Liver (tissue), 9 donors: ENCODE results near the gene HDAC5. TPM values are rescaled to one million over a fixed set of nuclear protein-coding genes. Genes with fewer than 3 reads are reported as not detected.

Source experiments
- DNase-seq: peaks from one replicate; pipeline ENCODE4 v3.0.0-alpha.2; 2017; ENCODE audit warnings: low spot score
- H3K27ac ChIP-seq, 2 donors: one replicate each; pipeline ENCODE4 v1.7.0; 2013; ENCODE audit warnings: inconsistent platforms in 2 of 2, low read length in 2 of 2, control low read depth in 1 of 2, low read depth in 1 of 2, mild to moderate bottlenecking in 1 of 2
- H3K27me3 ChIP-seq, 4 donors: one replicate each; pipeline versions ENCODE4 v1.6.1 to v1.7.0; 2013; ENCODE audit warnings: low read length in 3 of 4, inconsistent platforms in 1 of 4, mild to moderate bottlenecking in 1 of 4, moderate library complexity in 1 of 4; ENCODE audit not compliant: control insufficient read depth in 4 of 4, insufficient read depth in 4 of 4
- H3K36me3 ChIP-seq, 4 donors: one replicate each; pipeline versions ENCODE4 v1.6.1 to v1.7.0; 2013; ENCODE audit warnings: low read length in 3 of 4, mild to moderate bottlenecking in 3 of 4, low read depth in 1 of 4, moderate library complexity in 1 of 4; ENCODE audit not compliant: control insufficient read depth in 4 of 4, insufficient read depth in 3 of 4
- H3K4me1 ChIP-seq, 4 donors: one replicate each; pipeline versions ENCODE4 v1.6.1 to v1.7.0; 2013; ENCODE audit warnings: low read length in 3 of 4, mild to moderate bottlenecking in 3 of 4, moderate library complexity in 1 of 4; ENCODE audit not compliant: control insufficient read depth in 4 of 4, insufficient read depth in 4 of 4
- H3K4me3 ChIP-seq, 3 donors: one replicate each; pipeline versions ENCODE4 v1.6.1 to v1.7.0; 2013; ENCODE audit warnings: low read length in 3 of 3, control low read depth in 1 of 3, low read depth in 1 of 3, mild to moderate bottlenecking in 1 of 3
- H3K9ac ChIP-seq, 2 donors: one replicate each; pipeline ENCODE4 v1.7.0; 2013; ENCODE audit warnings: low read length in 2 of 2, mild to moderate bottlenecking in 2 of 2, moderate library complexity in 2 of 2, control low read depth in 1 of 2, low read depth in 1 of 2
- H3K9me3 ChIP-seq, 4 donors: one replicate each; pipeline versions ENCODE4 v1.6.1 to v1.7.0; 2013; ENCODE audit warnings: low read length in 3 of 4; ENCODE audit not compliant: control insufficient read depth in 4 of 4
- ATF3 ChIP-seq: IDR thresholded peaks from 2 replicates; pipeline ENCODE4 v1.6.1; 2016; ENCODE audit warnings: antibody characterized with exemption
- CTCF ChIP-seq: fragments of 150-350 bp; IDR thresholded peaks from 2 replicates; pipeline ENCODE4 v1.5.1; 2017; ENCODE audit warnings: improper control_type of control experiment, low read depth, low read length; ENCODE audit not compliant: missing input control
- FOXA1 ChIP-seq: IDR thresholded peaks from 2 replicates; pipeline ENCODE4 v1.6.1; 2016; ENCODE audit warnings: antibody characterized with exemption
- FOXA2 ChIP-seq: IDR thresholded peaks from 2 replicates; pipeline ENCODE4 v1.6.1; 2016; ENCODE audit warnings: antibody characterized with exemption
- HNF4G ChIP-seq: IDR thresholded peaks from 2 replicates; pipeline ENCODE4 v1.6.1; 2016; ENCODE audit warnings: antibody characterized with exemption
- JUND ChIP-seq, 2 donors: IDR thresholded peaks; 2 replicates each; pipeline ENCODE4 v1.6.1; 2016; ENCODE audit warnings: antibody characterized with exemption in 2 of 2
- MAX ChIP-seq: IDR thresholded peaks from 2 replicates; pipeline ENCODE4 v1.6.1; 2016; ENCODE audit warnings: antibody characterized with exemption
- NR2F2 ChIP-seq: IDR thresholded peaks from 2 replicates; pipeline ENCODE4 v1.6.1; 2016; ENCODE audit warnings: antibody characterized with exemption
- RAD21 ChIP-seq, 2 donors: IDR thresholded peaks; 2 replicates each; pipeline ENCODE4 v1.6.1; 2016; ENCODE audit warnings: antibody characterized with exemption in 2 of 2, mild to moderate bottlenecking in 2 of 2
- REST ChIP-seq: IDR thresholded peaks from 2 replicates; pipeline ENCODE4 v1.6.1; 2016; ENCODE audit warnings: antibody characterized with exemption, mild to moderate bottlenecking
- RXRA ChIP-seq, 2 donors: IDR thresholded peaks; 2 replicates each; pipeline ENCODE4 v1.6.1; 2017 to 2018; ENCODE audit warnings: antibody characterized with exemption in 2 of 2, mild to moderate bottlenecking in 1 of 2
- SP1 ChIP-seq: IDR thresholded peaks from 2 replicates; pipeline ENCODE4 v1.6.1; 2018; ENCODE audit warnings: antibody characterized with exemption, mild to moderate bottlenecking
- TAF1 ChIP-seq: conservative IDR thresholded peaks from 2 replicates; pipeline ENCODE4 v1.6.1; 2016; ENCODE audit warnings: antibody characterized with exemption, mild to moderate bottlenecking
- YY1 ChIP-seq: IDR thresholded peaks from 2 replicates; pipeline ENCODE4 v1.6.1; 2016; ENCODE audit warnings: antibody characterized with exemption, mild to moderate bottlenecking
- ZBTB33 ChIP-seq: IDR thresholded peaks from 2 replicates; pipeline ENCODE4 v1.6.1; 2016; ENCODE audit warnings: antibody characterized with exemption
- WGBS: extraction: QIAGEN DNeasy Blood & Tissue Kit; methylation state at CpG from one replicate; pipeline ENCODE4 v1.1.7; 2013; 5-methylcytosine and 5-hydroxymethylcytosine counted together
- polyA plus RNA-seq, 2 donors: library from polyadenylated mRNA; stranded (reverse) in 1 of 2; unstranded in 1 of 2; fragments of 200-250 nt in 1 of 2; fragments of >200 nt in 1 of 2; fragmentation: Nextera tagmentation in 1 of 2; extraction: Ambion mirVana in 1 of 2; gene quantifications; one replicate each; pipeline versions ENCODE4 v1.2.1 to v1.2.3, GENCODE V29; 2013 to 2015
- total RNA-seq, 2 donors: library from RNA; depleted of rRNA; stranded (reverse); fragments of >200 nt; gene quantifications; one replicate each; pipeline ENCODE4 v1.2.3, GENCODE V29; 2014
- donor health status: healthy.
- donor health status: healthy.
- donor health status: healthy.
- donor health status: healthy.
- donor health status: healthy.

Gene HDAC5
- total and polyA plus RNA-seq, 4 donors: 5.8 to 20.3 (median 14.4) TPM

GRCh38 chr17:44097110-44097958, 26.1 kb downstream of the HDAC5 start (continued):
- TF ChIP-seq REST (peak; percentile 62), FOXA2 (peak; percentile 47), RAD21 (IDR thresholded peaks at IDR 0.05) (peak; percentile 55 to 59), FOXA1 (no peak), TAF1 (no peak)

GRCh38 chr17:44095647-44096496, 27.6 kb downstream of the HDAC5 start:
- Histone ChIP-seq H3K27me3 (no peaks in the 10 kb centered on the region), H3K4me3 (no peak overlapping the region), H3K9ac (peak overlapping the region in 1 of 2 donors; percentile 4), H3K36me3 (peaks cover 8 to 20% (median 16%) of the 10 kb centered on the region in 4 donors), H3K4me1 (peaks cover 14 to 41% (median 26%) of the 10 kb centered on the region in 4 donors), H3K9me3 (no peaks in the 10 kb centered on the region), H3K27ac (peak overlapping the region; percentile 61 to 76)
- peak; percentile 61 for DNase-seq
- WGBS: 63% methylated on average over 12 of the region's 12 CpGs
- TF ChIP-seq ATF3 (no peak), HNF4G (no peak), RXRA (IDR thresholded peaks at IDR 0.05) (no peak), FOXA1 (no peak), SP1 (peak; percentile 35), ZBTB33 (no peak), YY1 (no peak), RAD21 (IDR thresholded peaks at IDR 0.05) (peak; percentile 20 to 51), NR2F2 (peak; percentile 65)

- Histone ChIP-seq H3K36me3 (peaks cover 8 to 21% (median 17%) of the 10 kb centered on the region in 4 donors), H3K9ac (no peak overlapping the region), H3K4me3 (no peak overlapping the region), H3K27me3 (no peaks in the 10 kb centered on the region), H3K27ac (peak overlapping the region; percentile 36 to 76), H3K4me1 (peaks cover 14 to 41% (median 26%) of the 10 kb centered on the region in 4 donors), H3K9me3 (no peaks in the 10 kb centered on the region)
- WGBS: 45% methylated on average over 2 of the region's 2 CpGs
- DNase-seq: peak; percentile 47
- TF ChIP-seq JUND (IDR thresholded peaks at IDR 0.05) (no peak), RAD21 (IDR thresholded peaks at IDR 0.05) (no peak), YY1 (no peak), NR2F2 (no peak), ATF3 (no peak), CTCF (no peak), MAX (no peak), ZBTB33 (no peak)
These were observed 28.1 kb downstream of the HDAC5 start for GRCh38 chr17:44095388-44095646.
